ENCODE results near the gene AP3S2. TPM values are rescaled to one million over a fixed set of nuclear protein-coding genes. Genes with fewer than 3 reads are reported as not detected.
A peak's percentile ranks its signal among the peaks of the same experiment; 100 is the strongest.

AP3S2 gene
- total RNA-seq, 2 donors from 2014 or later, result 32.3 to 57.6 TPM

DNA sequence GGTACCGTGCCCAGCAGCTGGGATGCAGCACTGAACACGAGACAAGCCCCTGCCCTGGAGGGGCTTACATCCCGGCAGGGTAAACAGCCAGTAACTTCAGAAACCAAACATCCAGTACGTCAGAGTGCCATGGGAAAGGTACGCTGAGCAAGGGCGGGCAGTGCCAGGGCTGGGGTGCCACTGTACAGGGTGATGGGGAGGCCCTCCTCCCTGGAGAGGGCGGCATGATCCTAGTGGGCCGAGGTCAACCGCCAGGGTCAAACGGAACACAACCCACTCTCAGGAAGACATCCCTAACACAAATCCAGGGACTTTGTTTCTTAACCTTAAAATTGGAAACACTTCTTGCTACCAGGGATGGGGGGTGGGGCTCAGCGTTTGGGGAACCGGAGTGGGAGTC, 63.2 kb downstream of the AP3S2 start:
- Histone ChIP-seq H3K36me3 (replicated peaks in 1 of 2; ENCODE audit: insufficient read depth in 1 of 2, low read depth in 2 of 2) (peaks cover 0 to 15% of the 10 kb centered on the region in 2 donors), H3K4me3 (no peak overlapping the region), H3K9me3 (no peaks in the 10 kb centered on the region), H3K27me3 (no peaks in the 10 kb centered on the region), H3K27ac (no peak overlapping the region), H3K4me1 (peaks cover 30% of the 10 kb centered on the region)
- intact Hi-C loops (cut with DNase I), result no loop called here
- DNase-seq (no peak), ATAC-seq (no peak)
- 92 to 95% methylated on average over 9 to 12 of the region's 12 CpGs for WGBS, 2 donors
- TF ChIP-seq POLR2A (IDR thresholded peaks at IDR 0.05), result no peak

DNA sequence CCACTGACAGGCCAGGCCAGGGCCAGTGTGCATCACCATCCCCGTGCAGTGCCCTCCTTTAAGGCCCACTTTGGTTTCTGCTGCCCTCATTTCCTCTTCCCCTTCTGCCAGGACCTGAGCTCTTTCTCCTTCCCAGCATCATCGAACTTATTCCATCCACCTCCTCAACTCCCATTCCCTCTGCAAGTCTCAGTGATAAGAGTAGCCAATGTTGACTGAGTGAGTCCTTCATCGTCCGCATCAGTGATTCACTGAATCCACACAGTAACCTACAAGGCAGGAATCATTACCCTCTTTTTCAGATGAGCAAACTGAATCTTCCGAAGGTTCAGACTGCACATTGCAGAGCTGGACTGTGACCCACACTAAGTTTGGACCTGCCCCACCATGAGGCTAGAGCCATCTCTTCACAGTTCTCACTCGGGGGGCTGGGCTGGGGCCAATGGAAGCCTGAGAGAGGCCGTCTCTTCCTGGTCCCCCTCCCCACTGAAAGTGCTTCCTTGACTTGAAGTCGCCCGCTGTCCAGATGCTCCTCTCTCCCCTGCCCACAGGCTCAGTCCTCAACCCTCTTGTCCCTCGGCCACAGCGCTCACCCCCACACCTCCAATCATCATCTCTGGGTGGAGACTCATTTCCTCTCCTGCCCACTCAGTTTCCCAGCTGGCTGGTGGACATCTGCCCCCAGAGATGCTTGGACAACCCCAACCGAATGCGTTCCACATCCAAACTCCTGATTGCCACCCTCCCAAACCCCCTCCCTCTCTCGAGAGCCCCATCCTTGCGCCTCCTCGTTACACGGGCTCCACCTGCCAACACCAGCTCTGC, 64.0 kb downstream of the AP3S2 start:
- ATAC-seq (no peak), DNase-seq (no peak)
- intact Hi-C loops (cut with DNase I), result no loop called here
- Histone ChIP-seq H3K27me3 (no peaks in the 10 kb centered on the region), H3K4me3 (no peak overlapping the region), H3K9me3 (no peaks in the 10 kb centered on the region), H3K4me1 (peaks cover 30% of the 10 kb centered on the region), H3K27ac (no peak overlapping the region), H3K36me3 (replicated peaks in 1 of 2; ENCODE audit: insufficient read depth in 1 of 2, low read depth in 2 of 2) (peaks cover 0 to 11% of the 10 kb centered on the region in 2 donors)
- TF ChIP-seq, protein P1, sequence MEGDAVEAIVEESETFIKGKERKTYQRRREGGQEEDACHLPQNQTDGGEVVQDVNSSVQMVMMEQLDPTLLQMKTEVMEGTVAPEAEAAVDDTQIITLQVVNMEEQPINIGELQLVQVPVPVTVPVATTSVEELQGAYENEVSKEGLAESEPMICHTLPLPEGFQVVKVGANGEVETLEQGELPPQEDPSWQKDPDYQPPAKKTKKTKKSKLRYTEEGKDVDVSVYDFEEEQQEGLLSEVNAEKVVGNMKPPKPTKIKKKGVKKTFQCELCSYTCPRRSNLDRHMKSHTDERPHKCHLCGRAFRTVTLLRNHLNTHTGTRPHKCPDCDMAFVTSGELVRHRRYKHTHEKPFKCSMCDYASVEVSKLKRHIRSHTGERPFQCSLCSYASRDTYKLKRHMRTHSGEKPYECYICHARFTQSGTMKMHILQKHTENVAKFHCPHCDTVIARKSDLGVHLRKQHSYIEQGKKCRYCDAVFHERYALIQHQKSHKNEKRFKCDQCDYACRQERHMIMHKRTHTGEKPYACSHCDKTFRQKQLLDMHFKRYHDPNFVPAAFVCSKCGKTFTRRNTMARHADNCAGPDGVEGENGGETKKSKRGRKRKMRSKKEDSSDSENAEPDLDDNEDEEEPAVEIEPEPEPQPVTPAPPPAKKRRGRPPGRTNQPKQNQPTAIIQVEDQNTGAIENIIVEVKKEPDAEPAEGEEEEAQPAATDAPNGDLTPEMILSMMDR (IDR thresholded peaks at IDR 0.05), result no peak
- TF ChIP-seq POLR2A (IDR thresholded peaks at IDR 0.05), result no peak
- WGBS, 2 donors, result 91% methylated on average over 17 of the region's 17 CpGs

DNA sequence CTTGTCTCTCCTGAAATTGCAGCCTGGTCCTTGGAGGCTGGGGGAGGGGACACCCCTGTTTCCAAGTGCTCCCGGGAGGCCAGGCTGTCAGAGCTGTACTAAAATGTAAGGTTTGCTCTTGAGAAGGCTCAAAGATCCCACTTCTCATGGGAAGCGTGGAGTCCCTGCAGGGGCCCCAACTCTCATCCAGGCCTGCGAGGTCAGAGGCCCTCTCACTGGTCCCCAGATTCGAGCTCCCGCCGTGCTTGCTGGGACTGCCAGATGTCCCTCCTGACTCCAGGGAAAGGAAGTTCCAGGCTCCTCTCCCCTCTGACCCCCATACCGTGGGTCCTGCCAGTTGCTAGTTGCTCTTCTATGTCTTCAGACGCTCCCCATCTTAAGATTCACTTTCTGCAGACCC, 64.6 kb downstream of the AP3S2 start:
- ATAC-seq (no peak), DNase-seq (no peak)
- peaks cover 30% of the 10 kb centered on the region for H3K4me1 ChIP-seq
- intact Hi-C loops (cut with DNase I), result no loop called here
- WGBS, 2 donors, result 63 to 69% methylated on average over 7 to 8 of the region's 8 CpGs
- H3K9me3 ChIP-seq, result no peaks in the 10 kb centered on the region
- H3K27me3 ChIP-seq, result no peaks in the 10 kb centered on the region
- no peak for TF ChIP-seq POLR2A (IDR thresholded peaks at IDR 0.05)
- TF ChIP-seq, protein P1 (IDR thresholded peaks at IDR 0.05), result no peak
- H3K27ac ChIP-seq, result peak overlapping the region in 2 of 4 donors; percentile 80 to 83
- H3K36me3 ChIP-seq (replicated peaks in 1 of 2; ENCODE audit: insufficient read depth in 1 of 2, low read depth in 2 of 2), result peaks cover 0 to 9% of the 10 kb centered on the region in 2 donors
- no peak overlapping the region for H3K4me3 ChIP-seq

DNA sequence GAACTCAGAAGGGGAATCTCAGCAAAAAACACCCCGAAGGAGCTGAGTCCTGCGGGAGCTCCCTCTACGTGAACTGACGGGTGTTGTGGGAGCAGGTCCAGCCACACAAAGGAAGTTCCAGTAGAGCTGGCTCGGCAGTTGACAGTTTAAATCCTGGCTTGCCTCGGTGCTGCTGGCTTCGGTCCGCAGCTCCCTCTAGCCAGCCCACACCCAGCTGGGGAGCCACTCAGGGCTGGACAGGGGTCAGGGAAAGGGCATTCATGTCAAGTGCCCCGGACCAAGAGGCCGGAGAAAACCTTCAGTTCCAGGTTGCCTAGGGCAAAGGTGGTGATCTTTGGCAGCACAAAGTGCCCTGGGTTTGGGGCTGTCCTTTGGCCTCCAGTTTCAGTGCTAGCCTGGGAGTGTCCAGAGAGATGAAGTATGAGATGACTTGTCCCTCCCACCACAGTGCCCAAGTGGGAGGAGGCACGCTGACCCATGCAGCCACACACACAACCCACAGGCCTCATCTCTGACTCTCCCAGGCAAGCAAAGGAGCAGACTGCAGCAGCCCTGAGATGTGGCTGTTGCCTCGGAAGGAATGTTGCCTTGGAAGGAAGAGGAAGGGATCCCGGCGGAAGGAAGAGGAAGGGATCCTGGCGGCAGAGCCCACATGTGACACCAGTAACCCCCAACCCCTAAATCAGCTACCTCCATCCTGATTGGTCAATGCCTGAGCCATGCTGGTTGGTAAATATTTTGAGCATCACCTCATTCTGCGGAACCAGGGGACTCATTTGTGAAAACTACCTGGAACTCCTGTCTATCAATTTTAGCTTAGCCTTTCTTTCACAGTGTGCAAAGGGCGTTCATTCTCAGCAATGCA, 65.3 kb downstream of the AP3S2 start:
- DNase-seq (peak; percentile 42 to 76 (median 63)), ATAC-seq (peak; percentile 58)
- WGBS, 2 donors, result 31 to 41% methylated on average over 12 to 17 of the region's 17 CpGs
- no peaks in the 10 kb centered on the region for H3K9me3 ChIP-seq
- H3K27ac ChIP-seq, result peak overlapping the region; percentile 59 to 83 (median 72)
- intact Hi-C loops (cut with DNase I), result no loop called here
- H3K4me3 ChIP-seq, result no peak overlapping the region
- peaks cover 0 to 3% of the 10 kb centered on the region in 2 donors for H3K36me3 ChIP-seq (replicated peaks in 1 of 2; ENCODE audit: insufficient read depth in 1 of 2, low read depth in 2 of 2)
- H3K27me3 ChIP-seq, result no peaks in the 10 kb centered on the region
- no peak for TF ChIP-seq POLR2A (IDR thresholded peaks at IDR 0.05)
- TF ChIP-seq, protein P1 (IDR thresholded peaks at IDR 0.05), result no peak
- peaks cover 30% of the 10 kb centered on the region for H3K4me1 ChIP-seq

DNA sequence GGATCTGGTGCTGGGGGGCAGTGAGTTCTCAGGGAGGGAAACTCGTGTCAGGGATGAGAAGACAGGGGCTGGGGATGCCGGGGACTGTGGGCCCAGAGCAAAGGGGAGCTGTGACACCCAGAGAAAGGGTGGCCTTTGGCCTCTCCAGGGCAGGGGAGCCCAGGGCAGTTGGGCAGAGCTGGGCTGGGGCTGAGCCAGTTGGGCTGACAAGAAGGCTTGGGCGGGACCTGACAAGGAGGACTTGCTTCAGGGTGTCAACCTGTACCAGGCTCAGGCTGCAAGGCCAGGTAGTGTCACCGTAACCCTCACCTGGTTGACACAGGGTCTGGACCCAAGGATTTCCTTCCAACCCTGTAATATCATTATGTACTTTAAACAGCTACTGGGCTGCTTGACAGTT, 66.0 kb downstream of the AP3S2 start:
- Histone ChIP-seq H3K36me3 (replicated peaks in 1 of 2; ENCODE audit: insufficient read depth in 1 of 2, low read depth in 2 of 2) (peaks cover 0 to under 1% of the 10 kb centered on the region in 2 donors), H3K4me3 (no peak overlapping the region), H3K27me3 (no peaks in the 10 kb centered on the region), H3K27ac (peak overlapping the region; percentile 59 to 83 (median 72)), H3K9me3 (no peaks in the 10 kb centered on the region), H3K4me1 (peaks cover 30% of the 10 kb centered on the region)
- DNase-seq, result peak; percentile 48 to 73 (median 55)
- intact Hi-C loops (cut with DNase I), result no loop called here
- WGBS, 2 donors, result 58 to 70% methylated on average over 4 of the region's 4 CpGs
- TF ChIP-seq, protein P1 (IDR thresholded peaks at IDR 0.05), result no peak
- TF ChIP-seq POLR2A (IDR thresholded peaks at IDR 0.05), result no peak
- ATAC-seq, result peak; percentile 51
